ENCODE data around the gene MEIS2.

The MEIS2 gene

DNA sequence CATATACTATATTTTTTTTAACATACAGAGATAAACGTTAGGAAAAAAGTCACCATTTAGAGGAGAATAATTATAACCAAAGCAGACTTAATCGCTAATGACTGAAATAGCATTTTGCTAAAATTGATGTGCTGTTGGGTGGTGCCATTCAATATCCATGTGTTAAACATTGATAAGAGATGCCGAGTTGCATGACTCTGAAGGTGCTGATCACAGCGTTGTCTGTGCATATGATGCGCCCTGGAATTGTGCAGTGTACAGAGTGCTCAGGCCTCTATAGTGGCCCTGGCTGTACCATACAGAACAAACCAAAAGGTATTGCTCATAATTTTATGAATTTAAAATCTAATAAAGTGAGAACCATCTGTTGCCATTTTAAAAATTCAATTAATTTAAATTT, 168.3 kb downstream of the MEIS2 start:
- no peak for TF ChIP-seq FOXP2 (optimal IDR thresholded peaks at IDR 0.05; ENCODE audit: borderline replicate concordance, extremely low read depth, extremely low read length, insufficient read depth)
- TF ChIP-seq SIN3A (IDR thresholded peaks at IDR 0.05; ENCODE audit: borderline replicate concordance, insufficient read depth, low read length): no peak
- no peak for TF ChIP-seq POLR2AphosphoS5 (IDR thresholded peaks at IDR 0.05; ENCODE audit: low read depth, low read length)
- TF ChIP-seq, protein P1, sequence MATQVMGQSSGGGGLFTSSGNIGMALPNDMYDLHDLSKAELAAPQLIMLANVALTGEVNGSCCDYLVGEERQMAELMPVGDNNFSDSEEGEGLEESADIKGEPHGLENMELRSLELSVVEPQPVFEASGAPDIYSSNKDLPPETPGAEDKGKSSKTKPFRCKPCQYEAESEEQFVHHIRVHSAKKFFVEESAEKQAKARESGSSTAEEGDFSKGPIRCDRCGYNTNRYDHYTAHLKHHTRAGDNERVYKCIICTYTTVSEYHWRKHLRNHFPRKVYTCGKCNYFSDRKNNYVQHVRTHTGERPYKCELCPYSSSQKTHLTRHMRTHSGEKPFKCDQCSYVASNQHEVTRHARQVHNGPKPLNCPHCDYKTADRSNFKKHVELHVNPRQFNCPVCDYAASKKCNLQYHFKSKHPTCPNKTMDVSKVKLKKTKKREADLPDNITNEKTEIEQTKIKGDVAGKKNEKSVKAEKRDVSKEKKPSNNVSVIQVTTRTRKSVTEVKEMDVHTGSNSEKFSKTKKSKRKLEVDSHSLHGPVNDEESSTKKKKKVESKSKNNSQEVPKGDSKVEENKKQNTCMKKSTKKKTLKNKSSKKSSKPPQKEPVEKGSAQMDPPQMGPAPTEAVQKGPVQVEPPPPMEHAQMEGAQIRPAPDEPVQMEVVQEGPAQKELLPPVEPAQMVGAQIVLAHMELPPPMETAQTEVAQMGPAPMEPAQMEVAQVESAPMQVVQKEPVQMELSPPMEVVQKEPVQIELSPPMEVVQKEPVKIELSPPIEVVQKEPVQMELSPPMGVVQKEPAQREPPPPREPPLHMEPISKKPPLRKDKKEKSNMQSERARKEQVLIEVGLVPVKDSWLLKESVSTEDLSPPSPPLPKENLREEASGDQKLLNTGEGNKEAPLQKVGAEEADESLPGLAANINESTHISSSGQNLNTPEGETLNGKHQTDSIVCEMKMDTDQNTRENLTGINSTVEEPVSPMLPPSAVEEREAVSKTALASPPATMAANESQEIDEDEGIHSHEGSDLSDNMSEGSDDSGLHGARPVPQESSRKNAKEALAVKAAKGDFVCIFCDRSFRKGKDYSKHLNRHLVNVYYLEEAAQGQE (IDR thresholded peaks at IDR 0.05; ENCODE audit: insufficient read depth in 1 of 2, low read depth in 2 of 2, low read length in 2 of 2): no peak
- no peak for TF ChIP-seq TAF1 (IDR thresholded peaks at IDR 0.05; ENCODE audit: borderline replicate concordance, insufficient read depth, low read length)

DNA sequence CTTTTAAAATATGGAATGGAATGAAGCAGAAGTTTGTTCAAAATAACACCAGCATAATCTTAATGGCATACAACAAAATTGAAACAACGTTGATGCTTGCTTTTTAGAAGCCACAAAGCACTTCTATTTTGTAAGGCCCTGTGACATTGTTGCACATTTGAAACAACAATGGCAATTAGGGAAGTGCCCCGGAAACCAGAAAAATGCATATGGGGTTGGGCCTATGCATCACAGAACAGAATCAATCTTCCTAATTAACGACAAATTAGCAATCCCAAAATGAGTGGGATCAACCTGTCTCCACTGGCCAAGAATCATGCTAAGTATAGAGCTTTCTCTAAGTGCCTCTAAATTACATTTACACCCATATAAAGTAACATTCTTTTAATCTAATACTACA, 168.9 kb downstream of the MEIS2 start:
- TF ChIP-seq TAF1 (IDR thresholded peaks at IDR 0.05; ENCODE audit: borderline replicate concordance, insufficient read depth, low read length): no peak
- TF ChIP-seq, protein P1 (IDR thresholded peaks at IDR 0.05; ENCODE audit: insufficient read depth in 1 of 2, low read depth in 2 of 2, low read length in 2 of 2): no peak
- TF ChIP-seq SIN3A (IDR thresholded peaks at IDR 0.05; ENCODE audit: borderline replicate concordance, insufficient read depth, low read length): no peak
- no peak for TF ChIP-seq POLR2AphosphoS5 (IDR thresholded peaks at IDR 0.05; ENCODE audit: low read depth, low read length)
- TF ChIP-seq FOXP2 (optimal IDR thresholded peaks at IDR 0.05; ENCODE audit: borderline replicate concordance, extremely low read depth, extremely low read length, insufficient read depth): no peak

DNA sequence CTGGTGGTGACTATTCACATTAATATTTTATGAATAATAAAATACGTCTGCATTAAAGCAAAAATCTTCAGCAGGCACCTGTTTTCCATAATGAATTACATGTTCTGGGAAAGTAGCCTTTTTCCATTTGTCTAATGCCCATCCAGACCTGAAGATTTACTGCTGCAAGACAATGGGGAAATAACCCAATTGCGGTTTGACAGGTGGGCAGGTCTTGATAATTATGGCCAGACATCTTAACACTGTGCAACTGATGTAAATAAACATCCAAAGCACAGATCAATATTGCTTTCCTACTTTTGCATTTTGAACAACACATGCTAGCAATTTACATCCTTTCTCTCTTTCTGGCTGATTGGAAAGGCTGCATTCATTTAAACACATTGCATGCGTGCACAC, 173.9 kb downstream of the MEIS2 start:
- TF ChIP-seq FOXP2 (optimal IDR thresholded peaks at IDR 0.05; ENCODE audit: borderline replicate concordance, extremely low read depth, extremely low read length, insufficient read depth): no peak
- TF ChIP-seq, protein P1 (IDR thresholded peaks at IDR 0.05; ENCODE audit: insufficient read depth in 1 of 2, low read depth in 2 of 2, low read length in 2 of 2): no peak
- TF ChIP-seq TAF1 (IDR thresholded peaks at IDR 0.05; ENCODE audit: borderline replicate concordance, insufficient read depth, low read length): no peak
- no peak for TF ChIP-seq SIN3A (IDR thresholded peaks at IDR 0.05; ENCODE audit: borderline replicate concordance, insufficient read depth, low read length)
- TF ChIP-seq POLR2AphosphoS5 (IDR thresholded peaks at IDR 0.05; ENCODE audit: low read depth, low read length): no peak

DNA sequence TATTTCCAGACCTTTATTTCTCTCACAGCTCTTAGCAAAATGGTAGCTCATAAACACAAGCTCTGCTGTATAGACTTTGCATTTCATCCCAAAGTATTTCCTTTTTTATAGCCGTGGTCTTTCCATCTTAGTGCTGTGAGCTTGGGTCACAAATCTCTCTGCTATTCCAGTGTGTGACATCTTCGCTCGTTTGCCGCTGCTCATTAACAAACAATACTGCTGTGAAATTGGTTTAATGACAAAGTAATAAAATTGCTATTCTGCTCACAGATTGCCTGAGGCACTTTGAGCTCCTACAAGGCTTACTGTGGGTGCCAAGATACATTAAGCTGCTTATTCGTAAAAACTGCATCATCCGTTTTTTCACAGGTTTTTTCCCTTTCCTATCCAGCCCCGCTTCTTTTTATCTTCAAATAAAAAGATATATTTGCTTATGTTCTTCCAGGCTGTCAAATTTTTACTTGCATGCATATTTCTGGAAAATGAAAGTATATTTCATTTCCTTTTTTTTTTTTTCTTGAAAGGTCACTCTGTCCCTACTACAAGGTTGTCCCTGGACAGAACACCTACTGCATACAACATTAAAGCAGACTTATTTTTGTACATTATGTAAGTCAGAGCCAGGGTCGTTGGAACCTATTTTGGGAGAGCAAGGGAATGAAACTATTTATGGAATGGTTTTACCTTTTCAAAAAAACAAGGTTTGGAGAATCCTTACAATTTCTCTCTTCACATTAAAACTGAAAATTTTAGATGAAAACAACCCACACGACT, 174.5 kb downstream of the MEIS2 start:
- TF ChIP-seq SIN3A (IDR thresholded peaks at IDR 0.05; ENCODE audit: borderline replicate concordance, insufficient read depth, low read length) (no peak), TAF1 (IDR thresholded peaks at IDR 0.05; ENCODE audit: borderline replicate concordance, insufficient read depth, low read length) (no peak), POLR2AphosphoS5 (IDR thresholded peaks at IDR 0.05; ENCODE audit: low read depth, low read length) (no peak), FOXP2 (optimal IDR thresholded peaks at IDR 0.05; ENCODE audit: borderline replicate concordance, extremely low read depth, extremely low read length, insufficient read depth) (no peak)
- TF ChIP-seq, protein P1 (IDR thresholded peaks at IDR 0.05; ENCODE audit: insufficient read depth in 1 of 2, low read depth in 2 of 2, low read length in 2 of 2): no peak
